HCT116 (cell line): ENCODE measurements around the gene ZDHHC14. TPM values are rescaled to one million over a fixed set of nuclear protein-coding genes. Genes with fewer than 3 reads are reported as not detected.

Experiments used
- ATAC-seq: fragments of 200-7000 bp; cut with Tn5 transposase; 2 replicates; pipeline ENCODE4 v1.9.1; 2020; ENCODE audit warnings: mild to moderate bottlenecking, moderate library complexity
- BruUV-seq: library from RNA; stranded (reverse); fragments of 400-500 nt; replicated peaks from 2 replicates; lab custom pipeline; 2021; lab: Mats Ljungman, UMichigan
- CTCF ChIA-PET: fragments of 300-600 bp; sonication (Branson Sonifier 250); formaldehyde crosslinking; loops from one replicate; lab custom pipeline; 2021; ENCODE audit warnings: antibody characterized with exemption; lab: Charles Lee
- POLR2A ChIA-PET: fragments of 300-600, 350-600 bp; sonication (Branson Sonifier 250); formaldehyde crosslinking; loops from one replicate; lab custom pipeline; 2021; ENCODE audit warnings: antibody characterized with exemption; lab: Charles Lee
- RAD21 ChIA-PET, 2 experiments: fragments of 300-600 bp; sonication (Branson Sonifier 250); formaldehyde crosslinking; loops; one replicate each; lab custom pipeline; 2023; ENCODE audit warnings: low total read pairs in 2 of 2; ENCODE audit not compliant: uncharacterized antibody in 2 of 2, unreplicated experiment in 2 of 2, low non-redundant PET in 1 of 2; lab: Charles Lee
- DNase-seq: peaks from one replicate; pipeline ENCODE4 v3.0.0-alpha.2; 2010; ENCODE audit warnings: low read depth, low spot score
- H2AFZ ChIP-seq: fragments of 200-600 bp; shearing (Covaris generic), sonication (generic); 2 replicates; pipeline ENCODE4 v1.6.1; 2017; ENCODE audit warnings: low read depth, mixed run types, mixed read lengths, antibody characterized with exemption, low read length; ENCODE audit not compliant: poor library complexity, severe bottlenecking
- H3K27ac ChIP-seq: 2 replicates; pipeline ENCODE4 v1.5.1; 2012; ENCODE audit warnings: low read depth, low read length
- H3K27me3 ChIP-seq: fragments of 200-600 bp; sonication (generic); 2 replicates; pipeline ENCODE4 v1.6.1; 2016; ENCODE audit warnings: mixed run types, low read length, mixed read lengths; ENCODE audit not compliant: insufficient read depth
- H3K36me3 ChIP-seq, 2 experiments: fragments of 200-500 bp in 1 of 2; fragments of 200-600 bp in 1 of 2; sonication (Bioruptor generic) in 1 of 2; sonication (generic) in 1 of 2; 2 replicates each; pipeline versions ENCODE4 v1.5.1 to v1.6.1; 2014 to 2016; ENCODE audit warnings: low read length in 2 of 2, inconsistent platforms in 1 of 2, mixed read lengths in 1 of 2, mixed run types in 1 of 2; ENCODE audit not compliant: insufficient read depth in 2 of 2, control insufficient read depth in 1 of 2
- H3K4me1 ChIP-seq, 2 experiments: fragments of 200-600 bp in 1 of 2; sonication (generic) in 1 of 2; 2 replicates each; pipeline versions ENCODE4 v1.5.1 to v1.6.1; 2012 to 2017; ENCODE audit warnings: low read length in 2 of 2, inconsistent platforms in 1 of 2, mild to moderate bottlenecking in 1 of 2, mixed read lengths in 1 of 2, mixed run types in 1 of 2, moderate library complexity in 1 of 2; ENCODE audit not compliant: insufficient read depth in 2 of 2, control insufficient read depth in 1 of 2
- H3K4me2 ChIP-seq: fragments of 200-600 bp; sonication (generic); 2 replicates; pipeline ENCODE4 v1.6.1; 2017; ENCODE audit warnings: mixed run types, low read length, mixed read lengths
- H3K4me3 ChIP-seq, 2 experiments: fragments of 200-600 bp in 1 of 2; sonication (generic) in 1 of 2; replicated peaks in 1 of 2; 2 replicates each; pipeline ENCODE4 v1.5.1; 2011 to 2016; ENCODE audit warnings: low read length in 2 of 2, control low read depth in 1 of 2, low read depth in 1 of 2, mild to moderate bottlenecking in 1 of 2, mixed read lengths in 1 of 2, mixed run types in 1 of 2
- H3K79me2 ChIP-seq: fragments of 200-600 bp; sonication (generic); 2 replicates; pipeline ENCODE4 v1.6.1; 2017; ENCODE audit warnings: mild to moderate bottlenecking, mixed run types, low read length, moderate library complexity, mixed read lengths; ENCODE audit not compliant: insufficient read depth
- H3K9ac ChIP-seq: fragments of 200-600 bp; sonication (generic); 2 replicates; pipeline ENCODE4 v1.6.1; 2016; ENCODE audit warnings: low read length, mixed read lengths
- H3K9me2 ChIP-seq: fragments of 200-600 bp; sonication (generic), shearing (Covaris generic); 2 replicates; pipeline ENCODE4 v1.6.1; 2017; ENCODE audit warnings: mixed run types, mild to moderate bottlenecking, moderate library complexity; ENCODE audit not compliant: insufficient read depth
- H3K9me3 ChIP-seq, 2 experiments: fragments of 200-500 bp in 1 of 2; fragments of 200-600 bp in 1 of 2; sonication (Bioruptor generic) in 1 of 2; sonication (generic) in 1 of 2; 2 replicates each; pipeline ENCODE4 v1.6.1; 2014 to 2017; ENCODE audit warnings: low read length in 2 of 2, mixed read lengths in 2 of 2, inconsistent platforms in 1 of 2, low read depth in 1 of 2, mild to moderate bottlenecking in 1 of 2, mixed run types in 1 of 2, moderate library complexity in 1 of 2; ENCODE audit not compliant: control insufficient read depth in 1 of 2, insufficient read depth in 1 of 2
- H4K20me1 ChIP-seq: fragments of 200-600 bp; sonication (generic), shearing (Covaris generic); 2 replicates; pipeline ENCODE4 v1.6.1; 2017; ENCODE audit warnings: mixed run types, mild to moderate bottlenecking, moderate library complexity; ENCODE audit not compliant: insufficient read depth
- CBX3 ChIP-seq: IDR thresholded peaks from 2 replicates; pipeline ENCODE4 v1.6.1; 2012; ENCODE audit warnings: low read depth
- CTCF ChIP-seq, 3 experiments: fragments of 200-600 bp in 1 of 3; sonication (generic) in 1 of 3; IDR thresholded peaks in 2 of 3; conservative IDR thresholded peaks in 1 of 3; 2 replicates each; pipeline ENCODE4 v1.5.1; 2012 to 2017; ENCODE audit warnings: low read depth in 2 of 3, low read length in 2 of 3, antibody characterized with exemption in 1 of 3, borderline replicate concordance in 1 of 3, control low read depth in 1 of 3, mild to moderate bottlenecking in 1 of 3, mixed read lengths in 1 of 3, mixed run types in 1 of 3, moderate library complexity in 1 of 3; ENCODE audit not compliant: insufficient read depth in 1 of 3
- EGR1 ChIP-seq: IDR thresholded peaks from 2 replicates; pipeline ENCODE4 v1.6.1; 2012; ENCODE audit warnings: low read depth
- ELF1 ChIP-seq: IDR thresholded peaks from 2 replicates; pipeline ENCODE4 v1.6.1; 2012; ENCODE audit warnings: low read depth, borderline replicate concordance
- EZH2phosphoT487 ChIP-seq: fragments of 200-600 bp; IDR thresholded peaks from 2 replicates; pipeline ENCODE4 v1.6.1; 2018; ENCODE audit warnings: antibody characterized with exemption, borderline replicate concordance
- MAX ChIP-seq: IDR thresholded peaks from 2 replicates; pipeline ENCODE4 v1.6.1; 2012
- REST ChIP-seq: IDR thresholded peaks from 2 replicates; pipeline ENCODE4 v1.6.1; 2012; ENCODE audit warnings: low read depth
- SP1 ChIP-seq: IDR thresholded peaks from 2 replicates; pipeline ENCODE4 v1.6.1; 2012; ENCODE audit warnings: low read depth
- SRF ChIP-seq: IDR thresholded peaks from 2 replicates; pipeline ENCODE4 v1.6.1; 2012; ENCODE audit warnings: low read depth
- TCF7L2 ChIP-seq: IDR thresholded peaks from 2 replicates; pipeline ENCODE4 v1.7.0; 2011; ENCODE audit warnings: borderline replicate concordance, inconsistent platforms; ENCODE audit not compliant: insufficient read depth, insufficient read length; ENCODE audit errors: extremely low read depth
- ZFX ChIP-seq: fragments of 450-650 bp; IDR thresholded peaks from 2 replicates; pipeline ENCODE4 v1.6.1; 2017
- intact Hi-C: fragments of 100-400 bp; cut with micrococcal nuclease; formaldehyde crosslinking; loops from 2 replicates; pipeline ENCODE4 v1.10.0; 2022
- total RNA-seq: library from RNA; stranded (reverse); gene quantifications from one replicate; pipeline ENCODE4 v1.2.1, GENCODE V29; 2021; ENCODE audit not compliant: unreplicated experiment

ZDHHC14 gene
- total RNA-seq, 1 experiment from 2014 or later, result 5.3 TPM

GRCh38 chr6:157674061-157674460, 293.1 kb downstream of the ZDHHC14 start:
- no peak overlapping the region for H3K4me3 ChIP-seq
- H4K20me1 ChIP-seq, result no peaks in the 10 kb centered on the region
- H3K9ac ChIP-seq, result no peak overlapping the region
- H3K36me3 ChIP-seq, result no peaks in the 10 kb centered on the region
- no peak for TF ChIP-seq MAX
- TF ChIP-seq SP1, result no peak
- TF ChIP-seq SRF, result no peak
- no peak for TF ChIP-seq REST
- TF ChIP-seq CTCF (IDR thresholded peaks at IDR 0.05 in 2 of 3, conservative IDR thresholded peaks at IDR 0.05 in 1 of 3; ENCODE audit: borderline replicate concordance in 1 of 3, insufficient read depth in 1 of 3, low read depth in 2 of 3, low read length in 2 of 3), result no peak
- no peak for TF ChIP-seq ZFX
- TF ChIP-seq EGR1, result no peak
- no peak for TF ChIP-seq ELF1
- TF ChIP-seq TCF7L2, result no peak
- no peak for TF ChIP-seq CBX3
- no peak for TF ChIP-seq EZH2phosphoT487
- RAD21 ChIA-PET, result no interaction called here
- H3K79me2 ChIP-seq, result no peaks in the 10 kb centered on the region
- DNase-seq (no peak), ATAC-seq (no peak)
- no TSS peak for BruUV-seq
- no peaks in the 10 kb centered on the region for H3K9me3 ChIP-seq
- H2AFZ ChIP-seq, result no peak overlapping the region
- no peak overlapping the region for H3K27ac ChIP-seq
- no peaks in the 10 kb centered on the region for H3K9me2 ChIP-seq
- intact Hi-C loops, result loop anchor here (1.0 kb wide), 1 partner anchor 44 kb away; no protein-coding TSS in a partner anchor
- POLR2A ChIA-PET, result no interaction called here
- H3K4me1 ChIP-seq, result no peaks in the 10 kb centered on the region
- no peaks in the 10 kb centered on the region for H3K27me3 ChIP-seq
- no peak overlapping the region for H3K4me2 ChIP-seq
- CTCF ChIA-PET, result no interaction called here
